ENCODE data around the gene CERS1.
"Not testable (repeated sequence)": the region's sequence is repeated elsewhere in the genome, so short reads cannot be mapped to it uniquely, and the experiment has no call there.

Gene CERS1

DNA sequence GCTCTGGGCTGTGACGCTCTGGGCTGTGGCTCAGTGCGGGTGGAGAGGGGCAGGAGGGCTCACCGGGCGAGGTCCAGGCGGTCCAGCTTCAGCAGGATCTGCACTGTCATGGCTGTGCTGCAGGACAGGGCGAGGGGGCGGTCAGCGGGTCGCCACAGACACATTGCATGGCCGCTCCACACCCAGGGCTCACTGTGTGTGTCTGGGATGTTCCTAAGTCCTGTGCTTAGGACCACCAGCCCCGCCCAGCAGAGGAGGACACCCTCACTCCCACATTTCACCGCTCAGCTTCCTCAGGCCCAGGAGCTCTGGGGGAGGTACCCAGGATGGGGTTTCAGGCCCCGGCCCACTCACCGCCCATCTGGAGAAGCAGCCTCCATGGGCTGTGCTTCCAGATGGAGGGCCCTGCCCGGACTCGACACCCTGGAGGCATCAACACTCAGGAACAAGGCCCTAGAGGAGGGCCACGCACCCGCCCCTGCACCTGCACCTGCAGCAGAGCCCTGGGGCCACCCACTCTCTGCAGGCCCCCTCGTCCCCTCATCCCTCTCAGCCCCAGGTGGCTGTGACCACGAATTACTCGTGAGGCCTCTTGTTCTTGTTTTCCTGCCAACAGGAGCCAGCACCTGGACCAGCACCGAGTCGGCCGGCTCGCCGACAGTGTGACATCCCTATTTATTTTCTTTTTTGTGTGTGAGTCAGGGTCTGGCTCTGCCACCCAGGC lies 9.7 kb upstream of the CERS1 start:
- no peak overlapping the region for H3K27ac ChIP-seq
- TF ChIP-seq, protein P1, sequence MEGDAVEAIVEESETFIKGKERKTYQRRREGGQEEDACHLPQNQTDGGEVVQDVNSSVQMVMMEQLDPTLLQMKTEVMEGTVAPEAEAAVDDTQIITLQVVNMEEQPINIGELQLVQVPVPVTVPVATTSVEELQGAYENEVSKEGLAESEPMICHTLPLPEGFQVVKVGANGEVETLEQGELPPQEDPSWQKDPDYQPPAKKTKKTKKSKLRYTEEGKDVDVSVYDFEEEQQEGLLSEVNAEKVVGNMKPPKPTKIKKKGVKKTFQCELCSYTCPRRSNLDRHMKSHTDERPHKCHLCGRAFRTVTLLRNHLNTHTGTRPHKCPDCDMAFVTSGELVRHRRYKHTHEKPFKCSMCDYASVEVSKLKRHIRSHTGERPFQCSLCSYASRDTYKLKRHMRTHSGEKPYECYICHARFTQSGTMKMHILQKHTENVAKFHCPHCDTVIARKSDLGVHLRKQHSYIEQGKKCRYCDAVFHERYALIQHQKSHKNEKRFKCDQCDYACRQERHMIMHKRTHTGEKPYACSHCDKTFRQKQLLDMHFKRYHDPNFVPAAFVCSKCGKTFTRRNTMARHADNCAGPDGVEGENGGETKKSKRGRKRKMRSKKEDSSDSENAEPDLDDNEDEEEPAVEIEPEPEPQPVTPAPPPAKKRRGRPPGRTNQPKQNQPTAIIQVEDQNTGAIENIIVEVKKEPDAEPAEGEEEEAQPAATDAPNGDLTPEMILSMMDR (conservative IDR thresholded peaks at IDR 0.05), result no peak

GRCh38 chr19:18905058-18905456 lies 9.1 kb upstream of the CERS1 start:
- TF ChIP-seq, protein P1 (conservative IDR thresholded peaks at IDR 0.05), result no peak
- no peak overlapping the region for H3K27ac ChIP-seq

DNA sequence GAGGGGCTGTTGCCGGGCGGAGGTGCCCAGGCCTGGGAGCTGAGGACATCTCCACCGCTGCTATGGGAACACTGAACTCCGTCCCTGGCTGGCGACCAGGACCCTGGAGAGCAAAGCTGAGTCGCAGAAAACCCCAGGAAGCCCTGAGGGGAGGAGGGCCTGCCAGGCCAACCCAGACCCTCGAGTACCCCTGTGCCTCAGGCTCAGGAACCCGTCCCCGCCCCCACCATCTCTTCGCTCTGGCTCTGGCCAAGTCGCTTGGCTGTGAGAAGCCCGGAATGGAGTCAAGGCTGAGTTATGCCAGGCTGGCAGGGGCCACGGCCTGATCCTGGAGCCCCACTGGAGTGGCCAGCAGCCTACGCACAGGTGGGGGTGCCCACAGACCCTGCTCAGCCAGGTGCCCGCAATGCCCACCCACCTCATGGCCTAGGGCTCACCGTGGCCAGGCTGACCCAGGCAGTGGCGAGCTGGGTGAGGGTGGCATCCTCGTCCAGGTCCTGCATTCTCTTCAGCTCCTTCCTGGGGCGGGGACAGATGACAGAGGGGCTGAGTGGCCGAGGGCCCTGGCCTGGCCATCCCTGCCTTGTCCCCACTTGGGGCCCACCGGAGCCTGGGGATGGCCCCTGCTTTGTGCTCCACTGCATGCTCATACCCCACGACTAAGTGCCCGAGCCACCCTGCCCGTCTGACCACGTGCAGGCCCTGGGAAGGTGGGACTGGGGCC lies 8.5 kb upstream of the CERS1 start:
- H3K27ac ChIP-seq, result no peak overlapping the region
- TF ChIP-seq, protein P1 (conservative IDR thresholded peaks at IDR 0.05), result no peak

DNA sequence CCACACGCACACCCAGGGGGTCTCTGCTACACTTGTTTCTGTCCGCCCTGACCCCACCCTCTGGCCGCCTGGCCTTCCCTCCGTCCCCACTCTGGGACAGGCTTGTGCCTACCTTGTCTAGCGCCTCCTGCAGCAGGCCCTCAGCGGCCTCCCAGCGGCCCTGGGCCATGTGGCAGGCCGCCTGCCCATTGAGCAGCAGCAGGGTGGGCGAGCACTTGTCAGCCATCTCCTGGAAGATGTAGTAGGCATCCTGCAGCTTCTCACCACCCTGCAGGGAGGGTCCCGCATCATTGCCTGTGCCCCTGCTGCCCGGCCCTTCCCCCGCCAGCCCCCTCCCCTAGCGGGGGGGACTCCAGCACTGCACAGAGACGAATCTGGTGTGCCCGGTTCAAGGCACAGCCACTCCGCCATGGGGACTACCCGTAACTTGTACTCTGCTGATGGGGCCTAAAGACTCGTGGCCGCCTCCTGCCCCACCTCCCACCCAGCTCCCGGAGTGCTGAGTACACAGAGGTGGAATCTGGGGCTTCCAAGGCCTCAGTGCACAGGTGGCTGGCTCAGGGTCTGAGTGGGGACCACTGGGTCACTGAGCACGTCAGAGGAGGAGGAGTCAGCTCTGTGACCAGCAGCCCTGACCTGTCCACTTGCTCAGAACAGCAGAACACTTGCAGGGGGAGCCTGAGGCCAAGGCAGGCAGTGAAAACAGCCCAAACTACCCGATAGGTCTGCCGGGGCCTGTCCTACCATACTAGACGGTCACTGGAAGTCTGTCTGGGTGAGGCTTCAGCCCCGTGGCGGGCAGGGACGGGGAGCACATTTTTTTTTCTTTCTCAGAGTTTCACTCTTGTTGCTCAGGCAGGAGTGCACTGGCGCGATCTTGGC lies 7.4 kb upstream of the CERS1 start:
- TF ChIP-seq, protein P1 (conservative IDR thresholded peaks at IDR 0.05), result no peak
- no peak overlapping the region for H3K27ac ChIP-seq

DNA sequence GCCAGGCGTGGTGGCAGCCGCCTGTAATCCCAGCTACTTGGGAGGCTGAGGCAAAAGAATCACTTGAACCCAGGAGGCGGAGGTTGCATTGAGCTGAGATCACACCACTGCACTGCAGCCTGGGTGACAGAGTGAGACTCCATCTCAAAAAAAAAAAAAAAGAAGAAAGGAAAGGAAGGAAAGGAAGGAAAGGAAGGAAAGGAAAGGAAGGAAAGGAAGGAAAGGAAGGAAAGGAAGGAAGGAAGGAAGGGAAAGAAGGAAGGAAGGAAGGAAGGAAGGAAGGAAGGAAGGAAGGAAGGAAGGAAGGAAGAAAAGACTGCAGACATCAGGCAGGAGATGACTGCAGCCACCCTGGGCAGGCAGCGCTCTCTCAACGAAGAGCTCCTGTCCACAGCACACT lies 6.6 kb upstream of the CERS1 start:
- not testable (repeated sequence) for H3K27ac ChIP-seq

DNA sequence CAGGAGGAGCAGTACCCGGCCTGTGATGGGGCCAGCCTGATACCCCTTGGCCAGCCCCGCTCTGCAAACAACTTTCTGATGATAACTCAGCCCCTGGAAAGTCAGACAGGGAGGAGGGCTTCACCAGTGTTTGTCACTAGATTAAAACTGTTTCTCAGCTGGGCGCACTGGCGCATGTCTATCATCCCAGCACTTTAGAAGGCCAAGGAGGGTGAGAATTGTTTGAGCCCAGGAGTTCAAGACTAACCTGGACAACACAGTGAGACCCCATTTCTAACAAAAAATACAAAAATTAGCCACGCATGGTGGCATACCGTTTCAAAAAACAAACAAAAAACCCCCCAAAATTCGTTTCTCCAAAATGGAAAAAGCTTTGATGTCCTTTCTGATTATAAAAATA lies 5.5 kb upstream of the CERS1 start:
- TF ChIP-seq, protein P1 (conservative IDR thresholded peaks at IDR 0.05), result no peak
- no peak overlapping the region for H3K27ac ChIP-seq

DNA sequence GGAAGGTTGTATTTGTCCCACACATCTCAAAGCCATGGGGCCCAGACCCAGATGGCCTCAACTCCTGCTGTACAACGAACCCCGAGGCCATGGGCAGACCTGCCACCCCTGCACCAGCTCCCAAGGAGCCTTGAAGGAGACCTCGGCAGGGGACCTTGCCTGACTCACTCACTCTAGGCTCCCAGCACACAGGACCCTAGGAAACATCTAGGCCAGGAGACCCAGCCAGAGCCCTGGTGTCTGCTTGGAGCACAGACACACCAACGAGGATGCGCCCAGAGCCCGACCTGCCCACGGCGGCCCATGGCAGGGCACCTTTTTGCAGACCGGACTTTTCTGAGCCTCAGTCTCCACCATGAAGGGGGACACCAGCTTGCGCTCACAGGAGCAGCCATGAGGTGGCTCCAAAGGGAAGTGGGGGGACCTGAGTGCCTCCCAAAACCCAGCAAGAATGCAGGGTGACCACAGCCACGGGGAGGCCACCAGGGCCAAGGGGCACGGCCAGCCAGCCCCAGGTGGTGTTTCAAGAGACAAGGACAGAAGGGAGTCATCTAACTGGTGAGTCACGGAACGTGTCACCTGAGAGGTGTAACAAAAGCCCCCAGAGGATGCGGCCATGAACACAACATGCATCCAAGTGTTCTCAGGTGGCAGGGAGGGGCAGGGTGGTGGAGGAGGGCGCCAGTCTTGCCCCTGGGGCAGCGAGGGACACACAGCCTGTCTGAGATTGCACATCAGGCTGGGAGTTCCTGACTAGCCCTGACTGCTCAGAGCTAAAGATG lies 4.9 kb upstream of the CERS1 start:
- no peak overlapping the region for H3K27ac ChIP-seq
- TF ChIP-seq, protein P1 (conservative IDR thresholded peaks at IDR 0.05), result no peak

Data from VCaP (cell line).